ENCODE results near the gene TMEM239.

- TF ChIP-seq, protein P1, sequence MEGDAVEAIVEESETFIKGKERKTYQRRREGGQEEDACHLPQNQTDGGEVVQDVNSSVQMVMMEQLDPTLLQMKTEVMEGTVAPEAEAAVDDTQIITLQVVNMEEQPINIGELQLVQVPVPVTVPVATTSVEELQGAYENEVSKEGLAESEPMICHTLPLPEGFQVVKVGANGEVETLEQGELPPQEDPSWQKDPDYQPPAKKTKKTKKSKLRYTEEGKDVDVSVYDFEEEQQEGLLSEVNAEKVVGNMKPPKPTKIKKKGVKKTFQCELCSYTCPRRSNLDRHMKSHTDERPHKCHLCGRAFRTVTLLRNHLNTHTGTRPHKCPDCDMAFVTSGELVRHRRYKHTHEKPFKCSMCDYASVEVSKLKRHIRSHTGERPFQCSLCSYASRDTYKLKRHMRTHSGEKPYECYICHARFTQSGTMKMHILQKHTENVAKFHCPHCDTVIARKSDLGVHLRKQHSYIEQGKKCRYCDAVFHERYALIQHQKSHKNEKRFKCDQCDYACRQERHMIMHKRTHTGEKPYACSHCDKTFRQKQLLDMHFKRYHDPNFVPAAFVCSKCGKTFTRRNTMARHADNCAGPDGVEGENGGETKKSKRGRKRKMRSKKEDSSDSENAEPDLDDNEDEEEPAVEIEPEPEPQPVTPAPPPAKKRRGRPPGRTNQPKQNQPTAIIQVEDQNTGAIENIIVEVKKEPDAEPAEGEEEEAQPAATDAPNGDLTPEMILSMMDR (IDR thresholded peaks at IDR 0.05): no peak
- TF ChIP-seq POLR2A (IDR thresholded peaks at IDR 0.05): no peak
These were observed 17.9 kb upstream of the TMEM239 start for GRCh38 chr20:2798095-2798805.
